ENCODE data around the gene JUN.

The JUN gene

DNA sequence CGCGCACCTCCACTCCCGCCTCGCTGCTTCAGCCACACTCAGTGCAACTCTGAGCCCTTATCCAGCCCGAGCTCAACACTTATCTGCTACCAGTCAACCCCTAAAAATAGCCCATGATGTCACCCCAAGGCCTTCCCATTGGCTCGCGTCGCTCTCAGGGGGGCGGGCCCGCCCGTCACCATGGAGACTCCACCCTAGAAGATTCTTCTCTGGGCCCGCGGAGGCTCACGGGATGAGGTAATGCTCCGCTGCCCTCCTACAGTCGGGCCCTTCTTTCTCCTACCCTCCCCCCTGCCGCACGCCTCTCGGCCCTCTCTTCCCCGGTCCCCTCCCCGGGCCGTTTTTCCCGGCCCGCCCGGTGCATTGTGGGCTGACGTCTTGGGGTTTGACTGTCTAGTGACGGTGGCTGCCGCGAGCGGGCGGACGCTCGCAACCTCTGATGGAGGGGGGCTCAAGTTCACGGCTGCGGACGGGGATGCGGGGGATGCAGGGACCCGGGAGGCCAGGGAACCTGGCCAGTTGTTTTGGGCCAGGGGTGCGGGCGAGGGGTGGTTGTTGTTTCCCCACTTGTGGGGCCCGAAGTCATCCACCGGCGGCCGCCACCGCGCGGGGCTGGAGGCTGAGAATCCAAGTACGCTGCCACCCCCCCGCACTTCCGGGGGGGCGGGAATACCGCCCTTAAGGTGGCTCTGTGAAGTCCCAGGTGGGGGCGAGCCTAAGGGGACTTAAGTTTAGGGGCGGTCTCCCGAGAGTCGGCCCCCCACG, at the start of gene JUN:
JUN (minus strand) TSS at position 55 of the 765 bp plus-strand sequence. CDS start 977 bp downstream, outside the sequence.
- peak; percentile 97 to 99 (median 98) for DNase-seq

DNA sequence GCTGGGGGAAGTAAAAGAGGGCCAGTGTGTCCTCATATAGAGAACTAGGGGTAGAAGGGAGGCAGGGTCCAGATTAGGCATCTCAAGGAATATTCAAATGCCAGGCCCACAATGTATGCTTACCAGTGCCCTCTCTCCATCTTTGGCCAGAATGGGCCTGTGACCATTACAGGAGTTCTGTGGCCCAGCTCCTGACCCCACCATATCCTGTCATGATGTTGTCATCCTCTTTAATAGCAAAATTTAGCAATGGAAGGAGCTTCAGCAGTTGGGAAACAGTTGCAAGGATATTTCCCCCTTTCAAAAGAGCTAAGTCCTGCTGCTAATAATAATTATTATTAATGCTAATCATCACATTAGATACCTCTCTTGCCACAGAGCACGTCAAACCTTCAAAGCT, 49.3 kb upstream of the JUN start:
- no peak for DNase-seq

GRCh38 chr1:58830291-58830690, 46.4 kb upstream of the JUN start:
- no peak for DNase-seq

DNA sequence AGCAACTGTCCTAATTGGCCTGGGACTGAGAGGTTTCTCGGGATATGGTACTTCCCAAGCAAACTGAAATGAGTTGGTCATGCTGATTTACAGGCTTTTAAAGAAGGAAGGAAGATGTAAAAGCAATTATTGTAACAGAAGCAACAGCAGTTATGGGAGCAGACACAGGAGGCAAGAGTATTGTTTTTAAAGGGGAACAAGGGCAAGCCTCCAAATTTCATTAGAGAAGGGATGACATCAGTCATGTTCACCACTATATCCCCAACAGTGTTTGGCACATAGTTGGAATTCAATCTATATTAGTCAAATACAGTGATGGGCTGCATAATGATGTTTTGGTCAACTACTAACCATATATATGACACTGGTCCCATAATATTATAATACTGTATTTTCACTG, 46.0 kb upstream of the JUN start:
- no peak for DNase-seq

DNA sequence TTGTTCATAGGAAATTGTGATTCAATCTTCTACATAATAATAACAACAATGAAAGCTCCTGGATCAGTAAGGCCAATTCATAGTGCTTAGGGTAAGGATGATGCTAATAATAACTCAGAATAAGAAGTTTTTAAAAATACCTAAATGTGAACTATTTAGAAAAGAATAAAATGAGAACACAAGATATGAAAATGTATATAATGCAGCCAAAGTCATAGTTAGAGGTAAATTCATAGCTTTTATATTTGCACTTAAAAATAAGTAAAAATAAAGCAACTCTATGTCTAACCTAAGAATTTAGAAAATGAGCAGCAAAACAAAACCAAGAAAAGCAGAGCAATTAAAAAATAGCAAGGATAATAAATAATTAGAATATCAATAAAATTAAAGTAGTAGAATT, 43.5 kb upstream of the JUN start:
- no peak for DNase-seq

- no peak for DNase-seq
These were observed 41.0 kb upstream of the JUN start for GRCh38 chr1:58824753-58825389.

GRCh38 chr1:58823481-58824010, 39.7 kb upstream of the JUN start:
- no peak for DNase-seq

- no peak for DNase-seq
These were observed 37.5 kb upstream of the JUN start for GRCh38 chr1:58821309-58821708.

DNA sequence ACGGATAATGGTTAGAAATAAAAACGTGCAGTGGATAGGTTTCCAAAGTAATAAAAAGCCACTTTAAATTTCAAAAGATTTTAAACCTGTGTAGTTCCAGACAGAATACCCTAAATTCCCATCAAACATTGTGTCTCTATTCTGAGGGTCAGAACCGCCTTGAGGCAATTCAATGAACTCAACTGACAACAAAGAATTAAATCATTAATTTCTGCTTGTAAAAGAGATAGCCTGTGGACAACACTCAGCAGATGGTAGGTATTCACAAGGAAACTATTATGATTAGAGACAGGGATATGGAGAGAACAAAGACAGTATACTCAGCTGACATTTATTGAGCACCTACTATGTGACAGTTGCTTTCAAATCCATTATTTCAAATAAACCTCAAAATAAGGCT, 35.1 kb upstream of the JUN start:
- DNase-seq: peak in 1 of 3 experiments; percentile 6

- DNase-seq: no peak
These were observed 34.2 kb upstream of the JUN start for GRCh38 chr1:58818075-58818474.

DNA sequence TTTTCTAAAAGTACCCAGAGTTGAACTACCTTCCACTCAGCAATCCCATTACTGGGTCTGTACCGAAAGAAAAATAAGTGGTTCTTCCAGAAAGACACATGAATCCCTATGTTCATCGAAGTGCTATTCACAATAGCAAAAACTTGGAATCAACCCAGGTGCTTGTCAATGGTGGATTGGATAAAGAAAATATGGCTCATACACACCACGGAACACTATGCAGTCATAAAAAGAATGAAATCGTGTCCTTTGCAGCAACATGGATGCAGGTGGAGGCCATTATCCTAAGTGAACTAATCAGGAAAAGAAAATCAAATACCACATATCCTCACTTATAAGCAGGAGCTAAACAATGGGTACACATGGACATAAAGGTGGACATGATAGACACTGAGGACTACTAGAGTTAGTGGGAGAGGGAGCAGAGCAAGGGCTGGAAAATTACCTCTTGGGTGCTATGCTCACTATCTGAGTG, 32.9 kb upstream of the JUN start:
- no peak for DNase-seq

- DNase-seq: peak; percentile 58 to 67 (median 59)
These were observed 32.4 kb upstream of the JUN start for GRCh38 chr1:58816072-58816746.

DNA sequence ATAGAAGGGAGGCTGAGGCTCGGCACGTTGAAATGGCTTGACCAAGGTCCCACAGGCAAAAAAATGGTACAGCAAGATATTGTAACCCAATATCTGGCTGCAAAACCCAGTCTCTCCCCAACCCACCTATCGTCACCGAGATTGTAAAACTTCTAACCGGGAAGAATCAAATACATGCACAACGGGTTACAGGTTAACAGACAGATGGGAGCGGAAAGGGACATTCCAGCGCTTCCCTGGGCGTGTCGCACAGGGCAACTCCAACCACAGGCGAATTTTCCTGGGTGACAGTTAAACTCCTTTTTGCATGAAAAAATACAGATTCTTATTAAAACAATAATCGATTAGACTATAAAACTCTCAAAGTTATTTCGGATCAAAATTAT, 31.8 kb upstream of the JUN start:
- DNase-seq: no peak

GRCh38 chr1:58815069-58815685, 31.3 kb upstream of the JUN start:
- DNase-seq: no peak

- no peak for DNase-seq
These were observed 30.6 kb upstream of the JUN start for GRCh38 chr1:58814251-58815068.

- DNase-seq: no peak
These were observed 30.0 kb upstream of the JUN start for GRCh38 chr1:58813801-58814200.

DNA sequence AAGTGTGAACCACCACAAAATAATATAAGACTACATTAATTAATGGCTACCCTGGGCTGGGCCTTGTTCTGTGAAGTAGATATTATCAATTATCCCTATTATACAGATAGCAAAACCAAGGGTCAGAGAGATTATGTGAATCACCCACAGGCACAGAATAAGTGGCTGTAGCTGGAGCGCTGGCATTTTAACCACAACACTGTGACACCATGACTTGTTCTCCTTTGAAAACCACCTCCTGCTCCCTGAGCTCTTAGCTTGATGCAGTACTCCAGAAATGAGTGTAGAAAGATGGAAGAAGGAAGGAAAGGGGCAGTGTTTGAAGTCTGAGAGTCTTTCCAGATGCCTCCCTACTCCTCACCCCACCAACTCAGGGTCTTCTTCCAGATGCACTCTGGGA, 29.5 kb upstream of the JUN start:
- no peak for DNase-seq

DNA sequence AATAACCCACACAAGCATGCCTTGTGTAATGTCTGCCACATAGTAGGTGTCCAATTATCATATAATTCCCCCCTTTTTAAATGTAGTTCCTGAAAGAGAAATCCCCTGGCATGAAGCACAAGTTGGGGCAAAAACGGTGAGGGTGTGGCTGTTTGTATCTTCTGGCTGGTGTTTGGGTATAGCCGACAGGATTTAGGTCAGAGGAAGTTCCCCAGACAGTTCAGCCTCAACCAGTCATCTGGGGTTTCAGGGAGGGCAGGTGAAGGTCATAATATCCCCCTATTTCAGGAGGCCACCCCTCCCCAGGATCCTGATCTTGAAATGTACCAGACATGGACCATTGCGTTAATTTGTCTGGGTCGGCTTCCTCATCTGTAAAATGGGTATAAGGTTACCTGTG, 29.1 kb upstream of the JUN start:
- DNase-seq: no peak

GRCh38 chr1:58812468-58812867, 28.6 kb upstream of the JUN start:
- no peak for DNase-seq

DNA sequence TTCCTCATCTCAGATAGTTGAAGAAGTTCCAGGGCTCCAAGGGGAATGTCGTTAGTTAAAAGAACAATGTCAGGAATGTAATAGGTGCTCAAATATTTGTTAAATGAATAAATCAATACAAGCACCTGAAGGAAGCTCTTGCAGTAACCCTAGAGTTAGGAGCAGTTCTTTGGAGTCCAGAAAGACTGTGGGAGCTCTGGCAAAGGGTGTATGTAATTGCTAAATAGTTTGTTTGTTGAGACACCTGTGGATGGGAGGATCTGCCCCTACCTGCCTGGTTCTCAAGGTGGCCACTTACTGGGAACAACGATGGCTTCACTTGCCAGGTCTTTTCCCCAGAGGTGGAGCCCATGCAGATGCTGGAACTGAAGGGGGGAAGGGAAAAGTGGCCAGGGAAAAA, 27.5 kb upstream of the JUN start:
- DNase-seq: no peak

GRCh38 chr1:58809325-58810010, 25.6 kb upstream of the JUN start:
- DNase-seq: no peak

DNA sequence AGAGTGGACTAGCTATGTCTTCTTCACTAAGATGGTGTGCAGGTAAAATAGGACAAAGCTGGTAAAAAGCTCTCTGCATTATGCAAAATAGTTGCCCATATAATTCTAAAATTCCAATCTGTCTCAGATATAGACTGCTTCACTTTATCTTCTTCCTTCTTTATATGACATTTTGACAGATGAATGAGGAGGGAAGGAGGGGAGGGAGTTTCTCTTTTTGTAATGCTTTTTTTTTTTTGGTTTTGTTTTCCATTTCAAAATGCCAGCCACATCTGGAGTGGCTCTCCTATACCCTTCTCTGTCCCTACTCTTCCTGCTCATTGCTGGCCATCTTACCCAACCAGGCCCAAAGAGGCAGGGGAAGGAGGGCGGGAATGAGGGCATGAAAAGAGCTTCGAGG, 24.2 kb upstream of the JUN start:
- no peak for DNase-seq
